Endometrial microvascular endothelial cells (primary cell): ENCODE results near the gene DEAF1. TPM values are rescaled to one million over a fixed set of nuclear protein-coding genes. Genes with fewer than 3 reads are reported as not detected.
"Not testable (repeated sequence)": the region's sequence is repeated elsewhere in the genome, so short reads cannot be mapped to it uniquely, and the experiment has no call there.

Source experiments
- in situ Hi-C: cut with HindIII; loops from 2 replicates; pipeline ENCODE4 v1.10.0; 2017; ENCODE audit warnings: low sequenced_read_pairs, low pct_unique_long_range_greater_than_20kb; ENCODE audit errors: inconsistent ontology term
- total RNA-seq: library from RNA; depleted of rRNA; stranded (reverse); fragments of >200 nt; gene quantifications from one replicate; pipeline ENCODE4 v1.2.3, GENCODE V29; 2015; ENCODE audit errors: inconsistent ontology term

The DEAF1 gene
- total RNA-seq, 1 donor from 2014 or later = 28.2 TPM

- in situ Hi-C loops = no loop called here
These were observed 38.6 kb downstream of the DEAF1 start for GRCh38 chr11:656426-656825.

- in situ Hi-C loops = no loop called here
These were observed 39.8 kb downstream of the DEAF1 start for GRCh38 chr11:655036-655726.

- in situ Hi-C loops = not testable (repeated sequence)
These were observed 40.6 kb downstream of the DEAF1 start for GRCh38 chr11:654444-654843.

GRCh38 chr11:653837-654236 is 41.2 kb downstream of the DEAF1 start:
- in situ Hi-C loops = no loop called here

GRCh38 chr11:653136-653535 is 41.9 kb downstream of the DEAF1 start:
- in situ Hi-C loops = not testable (repeated sequence)

GRCh38 chr11:650482-650881 is 44.5 kb downstream of the DEAF1 start:
- in situ Hi-C loops = no loop called here

GRCh38 chr11:647672-648158 is 47.3 kb downstream of the DEAF1 start:
- in situ Hi-C loops = not testable (repeated sequence)

GRCh38 chr11:646214-646613 is 48.8 kb downstream of the DEAF1 start:
- in situ Hi-C loops = no loop called here

- in situ Hi-C loops = no loop called here
These were observed 49.5 kb downstream of the DEAF1 start for GRCh38 chr11:645536-645935.

- in situ Hi-C loops = no loop called here
These were observed 50.9 kb downstream of the DEAF1 start for GRCh38 chr11:643849-644738.

GRCh38 chr11:643366-643765 is 51.7 kb downstream of the DEAF1 start:
- in situ Hi-C loops = no loop called here

GRCh38 chr11:641806-642370 is 53.1 kb downstream of the DEAF1 start:
- in situ Hi-C loops = no loop called here

- in situ Hi-C loops = no loop called here
These were observed 54.9 kb downstream of the DEAF1 start for GRCh38 chr11:640021-640706.

GRCh38 chr11:639332-639955 is 55.6 kb downstream of the DEAF1 start:
- in situ Hi-C loops = no loop called here

- in situ Hi-C loops = no loop called here
These were observed 56.2 kb downstream of the DEAF1 start for GRCh38 chr11:638631-639331.

GRCh38 chr11:637593-638521 is 57.2 kb downstream of the DEAF1 start:
- in situ Hi-C loops = no loop called here

GRCh38 chr11:637333-637592 is 57.8 kb downstream of the DEAF1 start:
- in situ Hi-C loops = no loop called here
